MM.1S (cell line): ENCODE data around the gene SYNE2.

Experiments used
- DNase-seq: peaks from one replicate; pipeline ENCODE4 v3.0.0-alpha.2; 2015
- H2AFZ ChIP-seq: fragments of 300-600 bp; sonication (generic); 2 replicates; pipeline ENCODE4 v1.6.0; 2016; ENCODE audit warnings: antibody characterized with exemption, low read length
- H3F3A ChIP-seq: fragments of 300-600 bp; sonication (generic); 2 replicates; pipeline ENCODE4 v1.6.1; 2016; ENCODE audit warnings: mild to moderate bottlenecking, antibody characterized with exemption, low read length, moderate library complexity, mixed read lengths; ENCODE audit not compliant: insufficient read depth
- H3K27ac ChIP-seq: fragments of 300-600 bp; sonication (generic); 2 replicates; pipeline ENCODE4 v1.5.1; 2016; ENCODE audit warnings: mild to moderate bottlenecking, low read length
- H3K27me3 ChIP-seq: fragments of 300-600 bp; sonication (generic); replicated peaks from 2 replicates; pipeline ENCODE4 v1.6.0; 2016; ENCODE audit warnings: low read length; ENCODE audit not compliant: insufficient read depth
- H3K36me3 ChIP-seq: fragments of 300-600 bp; sonication (generic); replicated peaks from 2 replicates; pipeline ENCODE4 v1.6.1; 2016; ENCODE audit warnings: mild to moderate bottlenecking, low read length, mixed read lengths; ENCODE audit not compliant: insufficient read depth
- H3K4me1 ChIP-seq: fragments of 300-600 bp; sonication (generic); 2 replicates; pipeline ENCODE4 v1.6.1; 2016; ENCODE audit warnings: low read length, mixed read lengths
- H3K4me2 ChIP-seq: fragments of 300-600 bp; sonication (generic); 2 replicates; pipeline ENCODE4 v1.6.0; 2016; ENCODE audit warnings: low read depth, low read length
- H3K4me3 ChIP-seq: fragments of 300-600 bp; sonication (generic); 2 replicates; pipeline ENCODE4 v1.5.1; 2016; ENCODE audit warnings: low read length, mixed read lengths
- H3K79me2 ChIP-seq: fragments of 300-600 bp; sonication (generic); 2 replicates; pipeline ENCODE4 v1.6.1; 2016; ENCODE audit warnings: mixed run types, low read length, mixed read lengths
- H3K9ac ChIP-seq: fragments of 300-600 bp; sonication (generic); 2 replicates; pipeline ENCODE4 v1.6.1; 2016; ENCODE audit warnings: low read length, mixed read lengths
- H3K9me2 ChIP-seq: fragments of 300-600 bp; sonication (generic); replicated peaks from 2 replicates; pipeline ENCODE4 v1.6.1; 2016; ENCODE audit warnings: mild to moderate bottlenecking, low read length, mixed read lengths; ENCODE audit not compliant: insufficient read depth
- H3K9me3 ChIP-seq: fragments of 300-600 bp; sonication (generic); replicated peaks from 2 replicates; pipeline ENCODE4 v1.6.1; 2016; ENCODE audit warnings: mild to moderate bottlenecking, low read length, mixed read lengths; ENCODE audit not compliant: insufficient read depth
- H4K20me1 ChIP-seq: fragments of 300-600 bp; sonication (generic); 2 replicates; pipeline ENCODE4 v1.6.1; 2016; ENCODE audit warnings: mild to moderate bottlenecking, low read length, moderate library complexity, mixed read lengths; ENCODE audit not compliant: insufficient read depth
- CTCF ChIP-seq: fragments of 300-600 bp; sonication (generic); IDR thresholded peaks from 2 replicates; pipeline ENCODE4 v1.5.1; 2016; ENCODE audit warnings: antibody characterized with exemption, low read length, mixed read lengths
- EZH2 ChIP-seq: fragments of 300-600 bp; sonication (generic); optimal IDR thresholded peaks from 2 replicates; pipeline ENCODE3; 2017; ENCODE audit warnings: low read depth, mild to moderate bottlenecking, antibody characterized with exemption, low read length, mixed read lengths
- EZH2phosphoT487 ChIP-seq: fragments of 300-600 bp; sonication (generic); IDR thresholded peaks from 2 replicates; pipeline ENCODE4 v1.6.1; 2018; ENCODE audit warnings: antibody characterized with exemption, low read length

The SYNE2 gene

DNA sequence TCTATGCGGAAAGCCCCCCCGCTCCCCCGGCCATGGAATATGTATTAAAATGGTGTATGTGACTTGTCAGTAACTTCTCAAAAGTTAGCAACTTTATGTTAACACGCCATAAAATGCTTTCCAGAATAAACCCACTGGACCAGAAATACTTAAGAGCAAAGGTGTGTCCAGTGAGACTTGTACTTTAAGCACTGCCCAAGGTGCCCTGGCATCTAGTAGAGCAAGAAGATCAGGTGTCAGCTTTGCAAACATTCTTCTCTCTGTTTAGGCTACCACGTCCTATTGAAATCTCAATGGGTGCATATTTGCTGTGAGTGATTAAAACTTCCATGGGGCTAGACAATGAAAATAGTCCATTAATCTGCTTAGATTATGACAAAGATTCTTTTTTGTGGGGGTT, 240.1 kb downstream of the SYNE2 start:
- Histone ChIP-seq H3K4me3 (no peak overlapping the region), H3K79me2 (no peaks in the 10 kb centered on the region), H3K4me2 (no peak overlapping the region), H2AFZ (no peak overlapping the region), H3K4me1 (no peaks in the 10 kb centered on the region), H3K27me3 (no peaks in the 10 kb centered on the region), H3K9me2 (no peaks in the 10 kb centered on the region), H3F3A (no peaks in the 10 kb centered on the region), H3K36me3 (no peaks in the 10 kb centered on the region), H3K9ac (no peak overlapping the region), H3K9me3 (no peaks in the 10 kb centered on the region), H3K27ac (no peak overlapping the region), H4K20me1 (no peaks in the 10 kb centered on the region)
- TF ChIP-seq EZH2 (no peak), EZH2phosphoT487 (no peak), CTCF (no peak)
- no peak for DNase-seq

DNA sequence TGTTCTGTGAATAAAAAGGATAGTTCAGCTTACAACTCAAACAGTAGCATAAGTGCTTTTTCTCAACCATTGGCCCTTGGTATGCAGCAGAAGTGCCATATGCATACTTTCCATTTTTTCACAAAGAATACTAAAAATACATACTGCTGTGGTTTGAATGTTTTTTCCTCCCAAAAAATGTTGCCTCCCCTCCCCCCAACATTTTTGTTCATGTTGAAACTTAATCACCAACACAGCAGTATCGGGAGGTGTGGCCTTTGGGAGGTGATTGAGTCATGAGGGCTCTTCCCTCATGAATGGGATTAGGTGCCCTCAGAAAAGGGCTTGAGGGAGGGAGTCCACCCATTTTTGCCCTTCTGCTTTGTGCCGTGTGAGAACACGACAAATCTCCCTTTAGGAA, 242.8 kb downstream of the SYNE2 start:
- no peaks in the 10 kb centered on the region for H3K36me3 ChIP-seq
- no peak overlapping the region for H3K4me2 ChIP-seq
- H2AFZ ChIP-seq = no peak overlapping the region
- no peaks in the 10 kb centered on the region for H3K79me2 ChIP-seq
- DNase-seq = no peak
- no peak overlapping the region for H3K9ac ChIP-seq
- H3K4me3 ChIP-seq = no peak overlapping the region
- no peaks in the 10 kb centered on the region for H4K20me1 ChIP-seq
- H3K27ac ChIP-seq = no peak overlapping the region
- no peaks in the 10 kb centered on the region for H3F3A ChIP-seq
- H3K9me2 ChIP-seq = no peaks in the 10 kb centered on the region
- H3K9me3 ChIP-seq = no peaks in the 10 kb centered on the region
- TF ChIP-seq EZH2phosphoT487 = no peak
- TF ChIP-seq EZH2 = no peak
- no peak for TF ChIP-seq CTCF
- no peaks in the 10 kb centered on the region for H3K4me1 ChIP-seq
- H3K27me3 ChIP-seq = no peaks in the 10 kb centered on the region

DNA sequence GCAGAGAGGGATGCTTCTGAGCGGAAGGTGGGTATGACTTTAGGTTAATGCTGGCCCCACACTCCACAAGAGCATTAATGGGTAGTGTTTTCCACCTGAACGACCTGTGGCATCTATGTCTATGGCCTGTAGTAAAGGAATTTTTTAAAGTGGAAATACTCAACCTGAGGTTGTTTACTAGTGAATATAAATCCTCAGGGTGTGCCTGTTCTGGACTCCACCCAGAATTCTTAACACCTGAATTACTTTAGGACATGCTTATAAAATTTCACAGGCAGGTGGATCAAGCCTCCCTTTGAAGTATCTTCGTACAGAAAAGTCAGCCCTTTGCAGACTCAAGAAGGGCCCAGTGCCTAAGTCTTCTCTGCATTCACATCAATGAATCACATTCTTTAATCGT, 245.3 kb downstream of the SYNE2 start:
- Histone ChIP-seq H3K4me1 (no peaks in the 10 kb centered on the region), H3K27me3 (no peaks in the 10 kb centered on the region), H2AFZ (no peak overlapping the region), H3K9me2 (no peaks in the 10 kb centered on the region), H3K79me2 (no peaks in the 10 kb centered on the region), H3K36me3 (no peaks in the 10 kb centered on the region), H3K27ac (no peak overlapping the region), H3K4me3 (no peak overlapping the region), H3F3A (no peaks in the 10 kb centered on the region), H3K9me3 (no peaks in the 10 kb centered on the region), H3K4me2 (no peak overlapping the region), H4K20me1 (no peaks in the 10 kb centered on the region), H3K9ac (no peak overlapping the region)
- no peak for DNase-seq
- no peak for TF ChIP-seq EZH2phosphoT487
- TF ChIP-seq CTCF = no peak
- no peak for TF ChIP-seq EZH2
